GM23248 (cell line): ENCODE results near the gene EZH2. TPM values are rescaled to one million over a fixed set of nuclear protein-coding genes. Genes with fewer than 3 reads are reported as not detected.
A peak's percentile ranks its signal among the peaks of the same experiment; 100 is the strongest.

Experiments used
- DNase-seq: peaks from one replicate; pipeline ENCODE4 v3.0.0-alpha.2; 2015
- H2AFZ ChIP-seq: fragments of 200-600 bp; sonication (generic); 2 replicates; pipeline ENCODE4 v1.6.1; 2016; ENCODE audit warnings: antibody characterized with exemption
- H3F3A ChIP-seq: fragments of 200-600 bp; sonication (generic); 2 replicates; pipeline ENCODE4 v1.6.1; 2016; ENCODE audit warnings: mild to moderate bottlenecking, antibody characterized with exemption, mixed run types; ENCODE audit not compliant: insufficient read depth
- H3K27ac ChIP-seq: fragments of 200-600 bp; sonication (generic); 2 replicates; pipeline ENCODE4 v1.5.1; 2016; ENCODE audit warnings: mild to moderate bottlenecking
- H3K27me3 ChIP-seq: fragments of 200-600 bp; sonication (generic); replicated peaks from 2 replicates; pipeline ENCODE4 v1.6.1; 2016; ENCODE audit warnings: mild to moderate bottlenecking; ENCODE audit not compliant: insufficient read depth
- H3K36me3 ChIP-seq: fragments of 200-600 bp; sonication (generic); 2 replicates; pipeline ENCODE4 v1.6.1; 2016; ENCODE audit warnings: low read depth, mild to moderate bottlenecking
- H3K4me1 ChIP-seq: fragments of 200-600 bp; sonication (generic); 2 replicates; pipeline ENCODE4 v1.6.1; 2016; ENCODE audit warnings: mild to moderate bottlenecking; ENCODE audit not compliant: insufficient read depth
- H3K4me2 ChIP-seq: fragments of 200-600 bp; sonication (generic); one replicate; pipeline ENCODE4 v1.6.1; 2016; ENCODE audit warnings: mild to moderate bottlenecking; ENCODE audit not compliant: unreplicated experiment
- H3K4me3 ChIP-seq: fragments of 200-600 bp; sonication (generic); 2 replicates; pipeline ENCODE4 v1.5.1; 2016; ENCODE audit warnings: mild to moderate bottlenecking
- H3K79me2 ChIP-seq: fragments of 200-600 bp; sonication (generic); 2 replicates; pipeline ENCODE4 v1.6.1; 2016; ENCODE audit warnings: mild to moderate bottlenecking; ENCODE audit not compliant: insufficient read depth
- H3K9ac ChIP-seq: fragments of 200-600 bp; sonication (generic); 2 replicates; pipeline ENCODE4 v1.6.1; 2016; ENCODE audit warnings: mild to moderate bottlenecking
- H3K9me2 ChIP-seq: fragments of 200-600 bp; sonication (generic); 2 replicates; pipeline ENCODE4 v1.6.1; 2016; ENCODE audit warnings: mixed run types, mild to moderate bottlenecking, moderate library complexity; ENCODE audit not compliant: insufficient read depth
- H3K9me3 ChIP-seq: fragments of 200-600 bp; sonication (generic); one replicate; pipeline ENCODE4 v1.6.1; 2017; ENCODE audit warnings: low read depth
- H4K20me1 ChIP-seq: fragments of 200-600 bp; sonication (generic); 2 replicates; pipeline ENCODE4 v1.6.0; 2016; ENCODE audit not compliant: insufficient read depth
- EZH2 ChIP-seq: fragments of 200-600 bp; sonication (generic); IDR thresholded peaks from 2 replicates; pipeline ENCODE4 v1.6.1; 2018; ENCODE audit warnings: antibody characterized with exemption, mild to moderate bottlenecking; ENCODE audit not compliant: insufficient read depth, poor library complexity, severe bottlenecking
- EZH2phosphoT487 ChIP-seq: fragments of 200-600 bp; sonication (generic); IDR thresholded peaks from 2 replicates; pipeline ENCODE4 v1.6.1; 2018; ENCODE audit warnings: antibody characterized with exemption, moderate library complexity, mild to moderate bottlenecking, low read depth; ENCODE audit not compliant: insufficient read depth
- WGBS, 2 experiments: methylation state at CpG; one replicate each; pipeline ENCODE4 v1.1.6; 2015 to 2017; ENCODE audit warnings: low lambda C conversion rate in 2 of 2, low coverage in 1 of 2; ENCODE audit errors: missing lambda C conversion rate in 2 of 2; 5-methylcytosine and 5-hydroxymethylcytosine counted together
- in situ Hi-C: fragments of 300-500 bp; cut with MboI; formaldehyde crosslinking; loops from 2 replicates; pipeline ENCODE4 v1.15.0; 2020
- polyA plus RNA-seq: library from polyadenylated mRNA; unstranded; fragments of >200 nt; fragmentation: Nextera tagmentation; extraction: Ambion mirVana; gene quantifications from 2 replicates; pipeline ENCODE4 v1.2.1, GENCODE V29; 2016
- total RNA-seq: library from RNA; depleted of rRNA; stranded (reverse); fragments of >200 nt; shearing (Covaris generic); gene quantifications from 2 replicates; pipeline ENCODE4 v1.2.3, GENCODE V29; 2014

The EZH2 gene
- total and polyA plus RNA-seq, 2 experiments from 2014 or later: 7.6 to 9.6 TPM

DNA sequence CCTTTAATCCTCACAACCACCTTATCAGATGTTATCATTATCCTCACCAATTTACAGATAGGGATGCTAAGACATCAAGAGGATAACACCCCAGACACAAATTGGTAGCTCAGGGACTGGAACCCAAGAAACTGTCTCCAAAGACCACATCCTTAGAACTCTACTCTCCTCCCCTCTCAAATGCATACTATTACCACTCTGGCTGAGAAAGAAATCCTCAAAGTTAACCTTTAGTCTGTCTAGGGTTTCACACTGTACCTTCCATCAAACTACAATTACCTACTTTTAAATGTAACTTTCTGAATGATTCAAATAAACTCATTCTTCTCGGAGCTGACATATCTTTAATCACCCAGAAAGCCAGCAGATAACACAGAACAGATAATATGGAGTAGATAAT, 6.6 kb downstream of the EZH2 start:
- H3K4me2 ChIP-seq: no peak overlapping the region
- H3K9me2 ChIP-seq: no peaks in the 10 kb centered on the region
- H3K79me2 ChIP-seq: peaks cover 99% of the 10 kb centered on the region
- H2AFZ ChIP-seq: no peak overlapping the region
- peaks cover under 1% of the 10 kb centered on the region; the same call in 1 of the 2 replicates for H3F3A ChIP-seq
- H4K20me1 ChIP-seq: no peaks in the 10 kb centered on the region
- no peaks in the 10 kb centered on the region for H3K27me3 ChIP-seq
- H3K4me3 ChIP-seq: no peak overlapping the region
- no peaks in the 10 kb centered on the region for H3K9me3 ChIP-seq
- WGBS, 2 experiments: 96 to 98% methylated on average over 1 of the region's 1 CpG
- no peak overlapping the region for H3K27ac ChIP-seq
- no peaks in the 10 kb centered on the region for H3K4me1 ChIP-seq
- TF ChIP-seq EZH2: no peak
- no peak for TF ChIP-seq EZH2phosphoT487
- no peak overlapping the region for H3K9ac ChIP-seq
- no peak for DNase-seq
- in situ Hi-C loops: no loop called here
- H3K36me3 ChIP-seq: no peaks in the 10 kb centered on the region

DNA sequence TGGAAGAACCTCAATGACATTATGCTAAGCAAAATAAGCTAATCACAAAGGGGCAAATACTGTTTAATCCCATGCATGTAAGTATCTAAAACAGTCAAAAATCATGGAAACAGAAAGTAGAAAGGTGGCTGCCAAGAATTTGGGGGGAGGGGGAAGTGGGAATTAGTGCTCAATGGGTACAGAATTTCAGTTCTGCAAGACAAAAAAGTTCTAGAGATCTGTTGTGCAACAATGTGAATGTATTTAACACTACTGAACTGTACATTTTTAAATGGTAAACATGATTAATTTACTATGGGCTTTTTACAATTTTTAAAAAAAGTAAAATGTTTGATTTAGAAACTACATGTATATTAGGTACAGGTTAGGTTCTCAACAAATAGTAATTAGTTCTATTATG, 11.9 kb downstream of the EZH2 start:
- no peak overlapping the region for H3K4me3 ChIP-seq
- no peaks in the 10 kb centered on the region for H3K4me1 ChIP-seq
- H3K36me3 ChIP-seq: no peaks in the 10 kb centered on the region
- H3K9me3 ChIP-seq: no peaks in the 10 kb centered on the region
- 0 out of 2 replicates have a peak overlapping the region, but pooled peaks have one; percentile 11 for H2AFZ ChIP-seq
- no peaks in the 10 kb centered on the region for H3K27me3 ChIP-seq
- TF ChIP-seq EZH2: no peak
- TF ChIP-seq EZH2phosphoT487: no peak
- H3K27ac ChIP-seq: no peak overlapping the region
- no peaks in the 10 kb centered on the region for H3K9me2 ChIP-seq
- H4K20me1 ChIP-seq: no peaks in the 10 kb centered on the region
- peaks cover 99% of the 10 kb centered on the region for H3K79me2 ChIP-seq
- no peaks in the 10 kb centered on the region for H3F3A ChIP-seq
- no peak for DNase-seq
- no peak overlapping the region for H3K4me2 ChIP-seq
- in situ Hi-C loops: no loop called here
- H3K9ac ChIP-seq: no peak overlapping the region

DNA sequence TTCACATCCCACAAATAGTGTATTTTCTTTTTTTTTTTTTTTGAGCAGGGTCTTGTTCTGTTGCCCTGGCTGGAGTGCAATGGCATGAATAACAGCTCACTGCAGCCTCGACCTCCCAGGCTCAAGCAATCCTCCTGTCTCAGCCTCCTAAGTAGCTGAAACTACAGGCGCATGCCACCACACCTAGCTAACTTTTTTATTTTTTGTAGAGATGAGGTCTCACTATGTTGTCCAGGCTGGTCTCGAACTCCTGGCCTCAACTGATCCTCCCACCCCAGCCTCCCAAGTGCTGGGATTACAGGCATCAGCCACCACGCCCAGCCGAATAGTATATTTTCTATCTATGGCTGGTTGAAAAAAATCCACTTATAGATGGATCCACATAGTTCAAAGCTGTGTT, 12.5 kb downstream of the EZH2 start:
- Histone ChIP-seq H3K27me3 (no peaks in the 10 kb centered on the region), H3K9ac (no peak overlapping the region), H4K20me1 (no peaks in the 10 kb centered on the region), H3K36me3 (no peaks in the 10 kb centered on the region), H3K4me1 (no peaks in the 10 kb centered on the region), H3K9me2 (no peaks in the 10 kb centered on the region), H2AFZ (no peak overlapping the region), H3K27ac (no peak overlapping the region), H3K79me2 (peaks cover 99% of the 10 kb centered on the region), H3F3A (no peaks in the 10 kb centered on the region), H3K9me3 (no peaks in the 10 kb centered on the region), H3K4me3 (no peak overlapping the region), H3K4me2 (no peak overlapping the region)
- no peak for TF ChIP-seq EZH2
- no peak for TF ChIP-seq EZH2phosphoT487
- 98 to 99% methylated on average over 5 of the region's 5 CpGs for WGBS, 2 experiments
- no peak for DNase-seq
- in situ Hi-C loops: no loop called here

DNA sequence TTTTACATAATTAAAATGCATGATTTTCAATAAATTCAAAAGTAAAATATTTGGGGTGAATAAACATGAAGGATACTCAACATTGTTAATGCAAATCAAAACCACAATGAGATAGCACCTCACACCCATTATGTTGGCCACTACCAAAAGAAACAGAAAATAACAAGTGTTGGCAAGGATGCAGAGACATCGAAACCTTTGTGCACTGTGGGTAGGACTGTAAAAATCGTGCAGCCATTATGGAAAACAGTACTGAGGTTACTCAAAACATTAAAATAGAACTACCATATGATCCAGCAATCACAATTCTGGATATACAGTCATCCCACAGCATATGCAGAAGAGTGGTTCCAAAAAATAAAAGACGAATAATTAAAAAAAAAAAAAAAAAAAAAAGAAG, 13.1 kb downstream of the EZH2 start:
- Histone ChIP-seq H3K27me3 (no peaks in the 10 kb centered on the region), H3K9me3 (no peaks in the 10 kb centered on the region), H3K4me3 (no peak overlapping the region), H2AFZ (no peak overlapping the region), H3K4me2 (no peak overlapping the region), H4K20me1 (no peaks in the 10 kb centered on the region), H3K9ac (no peak overlapping the region), H3F3A (no peaks in the 10 kb centered on the region), H3K36me3 (no peaks in the 10 kb centered on the region), H3K9me2 (no peaks in the 10 kb centered on the region), H3K27ac (no peak overlapping the region), H3K4me1 (no peaks in the 10 kb centered on the region), H3K79me2 (peaks cover 99% of the 10 kb centered on the region)
- WGBS, 2 experiments: 67 to 78% methylated on average over 3 of the region's 3 CpGs
- in situ Hi-C loops: no loop called here
- DNase-seq: no peak
- TF ChIP-seq EZH2: no peak
- no peak for TF ChIP-seq EZH2phosphoT487

DNA sequence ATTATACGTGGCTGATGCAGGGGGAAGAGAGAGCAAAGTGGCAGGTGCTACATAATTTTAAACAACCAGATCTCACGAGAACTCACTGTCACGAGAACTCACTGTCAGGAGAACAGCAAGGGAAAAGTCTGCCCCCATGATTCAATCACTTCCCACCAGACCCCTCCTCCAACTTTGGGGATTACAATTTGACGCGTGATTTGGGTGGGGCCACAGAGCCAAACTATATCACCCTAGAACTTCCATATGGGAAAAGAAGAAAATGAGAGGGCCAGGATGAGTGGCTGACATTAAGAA, 15.8 kb downstream of the EZH2 start:
- H3K36me3 ChIP-seq: no peaks in the 10 kb centered on the region
- no peaks in the 10 kb centered on the region for H3K4me1 ChIP-seq
- no peak overlapping the region for H3K4me3 ChIP-seq
- no peak for TF ChIP-seq EZH2phosphoT487
- TF ChIP-seq EZH2: no peak
- no peak for DNase-seq
- no peak overlapping the region for H3K4me2 ChIP-seq
- peaks cover 99% of the 10 kb centered on the region for H3K79me2 ChIP-seq
- H3K9ac ChIP-seq: no peak overlapping the region
- H3K9me3 ChIP-seq: no peaks in the 10 kb centered on the region
- no peaks in the 10 kb centered on the region for H3K27me3 ChIP-seq
- WGBS, 2 experiments: 85 to 87% methylated on average over 5 of the region's 5 CpGs
- H4K20me1 ChIP-seq: no peaks in the 10 kb centered on the region
- H3K9me2 ChIP-seq: no peaks in the 10 kb centered on the region
- H3K27ac ChIP-seq: no peak overlapping the region
- in situ Hi-C loops: no loop called here
- H3F3A ChIP-seq: no peaks in the 10 kb centered on the region
- no peak overlapping the region for H2AFZ ChIP-seq
